ENCODE results near the gene CD300LF.

GRCh38 chr17:74713171-74713755 lies 540 bp upstream of the CD300LF start:
- no peak for TF ChIP-seq CTCF (IDR thresholded peaks at IDR 0.05; ENCODE audit: insufficient read depth, low read length, poor library complexity, severe bottlenecking)
- TF ChIP-seq EZH2phosphoT487 (conservative IDR thresholded peaks at IDR 0.05; ENCODE audit: low read length): no peak

Measured in SU-DHL-6 (cell line).